Purkinje cell (primary cell): ENCODE data around the gene TGM3. TPM values are rescaled to one million over a fixed set of nuclear protein-coding genes. Genes with fewer than 3 reads are reported as not detected.

Source experiments
- polyA plus RNA-seq: library from polyadenylated mRNA; unstranded; fragments of >200 nt; fragmentation: Nextera tagmentation; gene quantifications from 2 replicates; pipeline ENCODE4 v1.2.1, GENCODE V29; 2014

The TGM3 gene, protein sequence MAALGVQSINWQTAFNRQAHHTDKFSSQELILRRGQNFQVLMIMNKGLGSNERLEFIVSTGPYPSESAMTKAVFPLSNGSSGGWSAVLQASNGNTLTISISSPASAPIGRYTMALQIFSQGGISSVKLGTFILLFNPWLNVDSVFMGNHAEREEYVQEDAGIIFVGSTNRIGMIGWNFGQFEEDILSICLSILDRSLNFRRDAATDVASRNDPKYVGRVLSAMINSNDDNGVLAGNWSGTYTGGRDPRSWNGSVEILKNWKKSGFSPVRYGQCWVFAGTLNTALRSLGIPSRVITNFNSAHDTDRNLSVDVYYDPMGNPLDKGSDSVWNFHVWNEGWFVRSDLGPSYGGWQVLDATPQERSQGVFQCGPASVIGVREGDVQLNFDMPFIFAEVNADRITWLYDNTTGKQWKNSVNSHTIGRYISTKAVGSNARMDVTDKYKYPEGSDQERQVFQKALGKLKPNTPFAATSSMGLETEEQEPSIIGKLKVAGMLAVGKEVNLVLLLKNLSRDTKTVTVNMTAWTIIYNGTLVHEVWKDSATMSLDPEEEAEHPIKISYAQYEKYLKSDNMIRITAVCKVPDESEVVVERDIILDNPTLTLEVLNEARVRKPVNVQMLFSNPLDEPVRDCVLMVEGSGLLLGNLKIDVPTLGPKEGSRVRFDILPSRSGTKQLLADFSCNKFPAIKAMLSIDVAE
- 0.27 TPM in 1 of 2 replicates, not detected in the other for polyA plus RNA-seq

DNA sequence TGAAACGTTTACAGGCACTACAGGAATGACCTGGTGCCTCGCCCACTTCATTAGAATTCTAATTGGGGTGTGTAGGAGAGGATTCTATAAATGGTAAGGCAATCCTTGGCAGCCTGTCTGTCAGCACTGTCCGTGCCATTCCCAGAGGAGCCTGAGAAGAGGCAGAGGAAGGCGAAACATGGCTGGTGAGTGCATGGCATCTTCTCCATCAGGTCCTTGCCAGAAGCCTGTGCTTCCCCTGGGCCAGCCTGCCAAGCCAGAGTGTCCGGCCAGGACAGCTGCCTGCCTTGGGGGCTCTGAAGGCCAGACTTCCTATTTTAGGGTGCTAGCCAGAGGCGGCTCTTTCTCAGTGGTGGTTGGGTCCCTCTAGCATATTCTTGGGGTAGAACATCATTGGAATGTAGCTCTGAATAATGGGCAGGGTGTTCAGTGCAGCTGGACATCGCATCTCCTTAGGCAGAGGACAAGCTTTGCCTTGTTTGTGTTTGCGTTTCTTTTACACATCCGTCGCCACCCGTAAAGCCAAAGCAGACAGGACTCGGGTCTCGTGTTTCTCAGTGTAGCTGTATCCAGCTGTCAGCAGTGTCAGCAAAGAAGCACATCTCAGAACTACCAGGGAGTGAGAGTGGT, at the start of gene TGM3:
Gene TGM3 (plus strand): TSS at position 116 of the 630 bp plus-strand sequence. CDS start 63 bp downstream, at position 179.

DNA sequence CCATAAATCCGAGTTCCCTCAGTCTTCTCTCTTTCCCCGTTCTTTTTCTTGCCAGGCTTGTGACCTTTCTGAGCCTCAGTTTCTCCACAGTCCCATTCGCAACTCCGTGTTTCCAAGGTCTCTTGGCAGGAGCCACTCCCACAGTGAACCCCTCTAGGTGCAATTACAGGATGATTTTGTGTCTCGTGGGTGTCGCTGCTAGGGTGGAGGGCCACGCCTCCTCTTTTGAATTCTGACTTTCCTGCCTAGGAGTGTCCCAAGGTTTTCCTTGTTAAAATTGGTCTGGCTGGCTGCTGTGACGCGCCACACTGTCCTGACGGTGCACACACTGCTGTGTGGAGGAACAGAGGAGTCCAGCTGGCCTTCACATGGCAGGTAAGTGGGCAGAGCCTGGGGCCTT, 84.8 kb downstream of the TGM3 start, which contains the start of gene TGM6:
Gene TGM6 (plus strand): TSS at position 301 of the 400 bp plus-strand sequence. CDS start 68 bp downstream, at position 369.

Other genes starting within 250 kb of the TGM3 start
- 1.9 and 5.7 TPM in 2 replicates for gene STK35, start 194.2 kb upstream of the TGM3 start, polyA plus RNA-seq
- not detected in 2 replicates for gene TGM6, start 84.9 kb downstream of the TGM3 start, polyA plus RNA-seq
- gene SNRPB, start 174.8 kb downstream of the TGM3 start, polyA plus RNA-seq = 11.5 and 11.7 TPM in 2 replicates
- 4.1 and 7.6 TPM in 2 replicates for gene ZNF343, start 212.9 kb downstream of the TGM3 start, polyA plus RNA-seq
- 0.54 TPM in 1 of 2 replicates, not detected in the other for gene TMC2, start 240.6 kb downstream of the TGM3 start, polyA plus RNA-seq